Thyroid gland (tissue), 4 donors: ENCODE data around the gene TXLNB.

Source experiments
- CTCF ChIP-seq, 6 experiments: fragments of 200-600 bp in 3 of 6; fragments of 450-650 bp in 3 of 6; sonication (generic) in 3 of 6; IDR thresholded peaks; one replicate each; pipeline ENCODE4 v1.5.1; 2016 to 2019; ENCODE audit warnings: antibody characterized with exemption in 6 of 6, mild to moderate bottlenecking in 2 of 6, inconsistent platforms in 1 of 6, moderate library complexity in 1 of 6
- POLR2A ChIP-seq, 2 donors: fragments of 450-650 bp; IDR thresholded peaks; one replicate each; pipeline ENCODE4 v1.6.1; 2017; ENCODE audit warnings: antibody characterized with exemption in 2 of 2, mild to moderate bottlenecking in 2 of 2, moderate library complexity in 1 of 2

- TF ChIP-seq CTCF (IDR thresholded peaks at IDR 0.05) (no peak), POLR2A (IDR thresholded peaks at IDR 0.05) (peak in 1 of 2 donors; percentile 22)
Measured at GRCh38 chr6:139323511-139324300, 31.9 kb upstream of the TXLNB start.
